Stomach (tissue), 4 donors: ENCODE measurements around the gene COPS8.

Experiments used
- CTCF ChIP-seq, 7 experiments: fragments of 450-650 bp in 4 of 7; fragments of 200-600 bp in 3 of 7; sonication (generic) in 3 of 7; IDR thresholded peaks; one replicate each; pipeline ENCODE4 v1.5.1; 2016 to 2019; ENCODE audit warnings: antibody characterized with exemption in 7 of 7, control low read depth in 2 of 7, mild to moderate bottlenecking in 1 of 7
- EP300 ChIP-seq: sonication (generic); formaldehyde crosslinking; IDR thresholded peaks from one replicate; pipeline ENCODE4 v1.6.1; 2017; ENCODE audit warnings: antibody characterized with exemption
- POLR2A ChIP-seq, 4 donors: fragments of 450-650 bp; IDR thresholded peaks; one replicate each; pipeline ENCODE4 v1.6.1; 2016; ENCODE audit warnings: antibody characterized with exemption in 4 of 4, control low read depth in 2 of 4, mild to moderate bottlenecking in 1 of 4, moderate library complexity in 1 of 4

- no peak for TF ChIP-seq CTCF (IDR thresholded peaks at IDR 0.05)
- TF ChIP-seq EP300 = no peak
- TF ChIP-seq POLR2A (IDR thresholded peaks at IDR 0.05) = no peak
Observed at GRCh38 chr2:237068005-237068576, 17.6 kb upstream of the COPS8 start.
